Activated gamma-delta T cell treated with anti-CD3 and anti-CD28 coated beads, Interleukin-2, amount 50 U/mL, for 16 hours (primary cell): ENCODE data around the gene CREBL2.
A peak's percentile ranks its signal among the peaks of the same experiment; 100 is the strongest.
"Not testable (repeated sequence)": the region's sequence is repeated elsewhere in the genome, so short reads cannot be mapped to it uniquely, and the experiment has no call there.

Experiments used
- DNase-seq: peaks from one replicate; pipeline ENCODE4 v3.0.0-alpha.2; 2020; ENCODE audit warnings: low read depth

CREBL2 gene, protein sequence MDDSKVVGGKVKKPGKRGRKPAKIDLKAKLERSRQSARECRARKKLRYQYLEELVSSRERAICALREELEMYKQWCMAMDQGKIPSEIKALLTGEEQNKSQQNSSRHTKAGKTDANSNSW

DNA sequence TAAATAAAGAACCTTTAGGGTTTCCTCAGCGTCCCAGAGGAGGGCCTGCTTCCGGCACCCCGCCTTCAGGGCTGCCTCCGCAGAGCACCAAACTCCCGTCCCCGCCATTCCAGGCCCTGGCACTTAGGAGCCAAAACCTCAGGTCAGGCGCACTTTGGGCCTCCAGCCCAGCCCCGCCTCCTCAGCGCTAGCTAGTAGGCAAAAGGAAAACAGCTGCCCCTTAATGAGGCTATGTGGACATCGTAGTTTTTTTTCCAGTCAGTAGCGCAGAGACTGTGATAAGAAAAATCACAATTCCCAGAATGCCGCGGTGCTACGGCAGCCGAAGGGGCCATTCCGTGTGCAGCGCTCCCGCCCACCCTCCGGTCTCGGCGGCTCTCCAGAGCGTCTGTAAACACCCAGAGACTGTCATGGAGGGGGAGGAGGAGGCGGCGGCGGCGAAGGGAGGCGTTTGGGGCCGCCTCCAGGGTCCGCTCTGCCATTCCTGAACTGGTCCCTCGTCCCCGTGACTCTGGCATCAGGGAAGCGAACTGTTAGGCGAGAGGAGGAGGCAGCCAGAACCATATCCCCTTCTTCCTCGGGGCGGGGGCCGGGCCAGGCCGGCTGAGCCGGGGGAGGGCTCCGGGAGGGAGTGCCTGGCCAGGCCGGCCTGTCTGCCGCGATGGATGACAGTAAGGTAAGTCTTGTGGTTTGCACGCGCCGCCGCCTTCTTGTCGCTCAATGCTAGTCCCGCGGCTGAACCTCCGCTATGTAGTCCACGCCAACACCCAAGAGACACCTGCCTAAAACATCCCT is at the start of gene CREBL2:
Gene CREBL2, plus strand, starts transcription at position 365 of the 795 bp plus-strand sequence. Its CDS starts 297 bp downstream, at position 662.
- peak; percentile 72 for DNase-seq

DNA sequence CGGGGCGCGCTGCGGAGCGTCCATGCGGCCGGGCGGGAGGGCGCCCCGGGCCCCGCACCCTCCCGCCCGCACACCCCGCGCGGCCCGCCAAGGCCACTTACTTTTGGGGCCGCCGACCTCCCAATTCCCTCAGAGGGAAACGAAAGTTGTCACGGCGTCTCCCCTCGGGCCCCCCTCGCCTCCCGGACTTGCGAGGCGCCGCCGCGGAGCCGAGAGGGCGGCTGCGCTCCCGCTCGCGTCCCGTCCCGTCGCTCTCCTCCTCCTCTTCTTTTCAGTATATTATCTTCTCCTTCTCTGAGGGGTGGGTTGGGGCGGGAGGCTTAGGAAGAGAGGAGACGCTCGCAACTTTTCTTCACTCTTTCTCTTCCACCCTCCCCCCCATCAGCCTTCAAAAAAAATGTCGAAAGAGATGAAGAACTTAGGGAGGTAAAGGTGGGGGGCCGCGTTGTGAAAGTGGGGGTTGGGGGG is 49.6 kb upstream of the CREBL2 start:
- DNase-seq = peak; percentile 9

DNA sequence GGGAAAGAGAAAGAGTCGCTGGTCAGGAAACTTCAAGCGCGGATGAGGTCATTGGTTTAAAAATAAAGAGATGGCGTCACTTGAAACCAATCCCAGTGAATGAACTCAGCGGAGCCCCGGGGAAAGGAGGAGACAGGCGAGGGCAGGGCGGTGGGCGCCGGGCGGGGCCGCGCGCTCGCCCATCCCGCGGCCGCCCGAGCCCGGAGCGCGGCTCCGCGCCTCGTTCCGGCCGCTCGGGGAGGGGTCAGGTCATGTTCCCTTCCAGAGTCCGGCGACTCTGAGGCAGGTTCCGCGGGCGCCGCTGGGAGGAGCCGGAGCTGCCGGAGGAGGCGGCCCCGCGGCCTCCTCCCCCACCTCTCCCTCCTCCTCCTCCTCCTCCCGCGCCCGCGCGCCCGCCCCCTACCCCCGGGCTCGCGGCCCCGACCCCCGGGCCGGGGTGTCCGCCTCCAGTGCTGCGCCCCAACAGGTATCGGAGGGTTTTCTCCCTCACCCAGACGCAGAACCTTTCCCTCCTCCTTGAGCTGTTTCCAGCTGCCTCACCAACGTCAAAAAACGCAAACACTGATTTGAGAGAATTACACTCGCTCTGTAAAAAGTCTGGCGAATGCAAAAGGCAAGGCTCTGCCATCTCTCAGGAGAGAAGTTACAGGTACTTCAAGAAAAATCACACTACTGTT is 49.0 kb upstream of the CREBL2 start, which contains the start of gene DUSP16:
Gene DUSP16, minus strand, starts transcription at position 279 of the 677 bp plus-strand sequence. CDS start 41,765 bp downstream, outside the sequence.
- peak; percentile 50 for DNase-seq

DNA sequence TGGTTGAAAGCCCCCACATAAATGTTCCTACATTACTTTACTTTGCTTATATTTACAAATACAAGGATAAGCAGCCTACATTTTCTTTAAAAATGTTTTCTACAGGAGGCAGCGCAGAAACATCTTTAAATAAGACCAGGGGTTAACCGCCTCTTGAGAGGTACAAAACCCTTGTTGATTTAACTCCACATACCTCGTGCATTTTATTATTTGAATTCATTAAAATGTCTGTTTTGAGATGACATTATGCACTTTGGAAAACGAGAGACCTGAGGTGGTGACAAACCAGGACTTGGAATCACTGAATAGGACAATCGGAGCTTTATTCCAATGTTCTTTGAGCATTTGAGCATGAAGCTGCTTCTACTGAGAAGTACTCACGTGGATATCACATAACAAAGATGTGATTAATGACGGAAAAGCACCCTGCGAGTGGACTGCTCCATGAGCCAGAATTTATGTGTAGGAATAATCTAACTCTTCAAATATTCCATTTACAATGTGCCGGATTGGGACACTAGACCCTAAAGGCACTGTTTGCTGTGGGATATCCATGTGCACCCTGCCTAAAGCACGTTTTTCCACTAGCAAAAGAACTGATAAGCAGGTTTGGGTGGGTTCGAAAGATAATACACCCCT is 48.3 kb upstream of the CREBL2 start:
- no peak for DNase-seq

DNA sequence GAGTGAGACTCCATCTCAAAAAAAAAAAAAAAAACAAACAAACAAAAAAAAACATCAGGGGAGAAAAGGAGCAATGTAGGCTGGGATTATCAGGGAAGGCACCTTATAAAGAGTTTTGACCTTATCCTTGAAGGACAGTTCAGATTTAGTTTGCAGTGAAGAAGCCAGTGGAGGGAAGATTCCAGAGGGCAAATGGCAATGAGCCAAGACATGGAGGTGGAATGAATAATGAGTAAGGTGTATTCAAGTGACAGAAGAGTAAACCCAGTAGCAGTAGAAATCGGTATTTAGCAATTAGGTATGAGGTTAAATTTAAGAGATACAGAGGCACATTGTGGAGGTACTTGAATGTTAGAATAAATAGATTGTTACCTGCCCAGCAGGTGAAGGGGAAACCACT is 46.8 kb upstream of the CREBL2 start:
- DNase-seq = no peak

DNA sequence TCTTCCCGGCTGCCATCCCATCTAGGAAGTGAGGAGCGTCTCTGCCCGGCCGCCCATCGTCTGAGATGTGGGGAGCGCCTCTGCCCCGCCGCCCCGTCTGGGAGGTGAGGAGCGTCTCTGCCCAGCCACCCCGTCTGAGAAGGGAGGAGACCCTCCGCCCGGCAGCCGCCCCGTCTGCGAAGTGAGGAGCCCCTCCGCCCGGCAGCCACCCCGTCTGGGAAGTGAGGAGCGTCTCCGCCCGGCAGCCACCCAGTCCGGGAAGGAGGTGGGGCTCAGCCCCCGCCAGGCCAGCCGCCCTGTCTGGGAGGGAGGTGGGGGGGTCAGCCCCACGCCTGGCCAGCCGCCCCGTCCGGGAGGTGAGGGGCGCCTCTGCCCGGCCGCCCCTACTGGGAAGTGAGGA is 45.7 kb upstream of the CREBL2 start:
- DNase-seq = not testable (repeated sequence)

DNA sequence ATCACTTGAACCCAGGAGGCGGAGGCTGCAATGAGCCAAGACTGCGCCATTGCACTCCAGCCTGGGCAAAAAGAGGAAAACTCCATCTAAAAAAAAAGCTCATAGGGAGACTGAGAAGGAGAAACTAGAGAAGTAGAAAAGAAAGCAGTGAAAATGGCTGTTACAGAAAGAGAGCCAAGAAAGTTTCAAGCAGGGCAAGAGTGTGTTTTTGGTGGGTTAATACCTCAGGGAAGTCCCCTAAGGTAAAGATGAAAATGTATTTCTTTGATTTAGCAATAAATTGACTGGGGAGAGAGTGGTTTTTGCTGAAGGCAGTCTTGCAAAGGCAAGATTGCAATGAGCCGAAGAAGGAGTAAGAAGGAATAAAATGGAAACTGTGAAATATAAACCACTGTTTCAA is 39.0 kb upstream of the CREBL2 start:
- no peak for DNase-seq

DNA sequence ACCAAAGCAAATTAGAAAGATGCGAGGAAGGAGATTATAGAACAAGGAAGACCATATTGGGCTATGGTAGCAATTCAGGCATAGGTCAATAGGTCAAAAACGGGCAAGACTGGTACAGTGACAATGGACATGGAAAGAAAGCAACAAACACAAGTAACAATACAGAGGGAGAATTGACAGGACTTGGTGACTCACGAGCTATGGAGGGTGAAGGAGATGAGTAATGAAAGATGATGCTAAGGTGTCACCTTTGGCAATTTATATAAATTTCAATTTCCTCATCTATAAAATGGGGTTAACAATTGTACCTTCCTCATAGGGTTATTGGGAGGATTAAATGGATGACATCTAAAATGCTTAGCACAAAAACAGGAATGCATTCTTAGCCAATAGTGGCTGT is 33.9 kb upstream of the CREBL2 start:
- DNase-seq = no peak

DNA sequence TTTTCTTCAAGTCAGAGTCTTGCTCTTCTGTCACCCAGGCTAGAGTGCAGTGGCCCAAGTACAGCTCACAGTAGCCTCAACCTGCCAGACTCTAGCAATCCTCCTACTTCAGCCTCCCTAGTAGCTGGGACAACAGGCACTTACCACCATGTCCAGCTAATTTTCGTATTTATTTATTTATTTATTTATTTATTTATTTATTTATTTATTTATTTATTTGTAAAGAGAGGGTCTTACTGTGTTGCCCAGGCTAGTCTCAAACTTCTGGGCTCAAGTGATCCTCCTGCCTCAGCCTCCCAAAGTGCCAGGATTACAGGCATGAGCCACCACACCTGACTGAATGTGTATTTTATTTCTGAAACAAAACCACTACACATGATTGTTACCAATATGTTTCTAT is 31.0 kb upstream of the CREBL2 start:
- DNase-seq = not testable (repeated sequence)

DNA sequence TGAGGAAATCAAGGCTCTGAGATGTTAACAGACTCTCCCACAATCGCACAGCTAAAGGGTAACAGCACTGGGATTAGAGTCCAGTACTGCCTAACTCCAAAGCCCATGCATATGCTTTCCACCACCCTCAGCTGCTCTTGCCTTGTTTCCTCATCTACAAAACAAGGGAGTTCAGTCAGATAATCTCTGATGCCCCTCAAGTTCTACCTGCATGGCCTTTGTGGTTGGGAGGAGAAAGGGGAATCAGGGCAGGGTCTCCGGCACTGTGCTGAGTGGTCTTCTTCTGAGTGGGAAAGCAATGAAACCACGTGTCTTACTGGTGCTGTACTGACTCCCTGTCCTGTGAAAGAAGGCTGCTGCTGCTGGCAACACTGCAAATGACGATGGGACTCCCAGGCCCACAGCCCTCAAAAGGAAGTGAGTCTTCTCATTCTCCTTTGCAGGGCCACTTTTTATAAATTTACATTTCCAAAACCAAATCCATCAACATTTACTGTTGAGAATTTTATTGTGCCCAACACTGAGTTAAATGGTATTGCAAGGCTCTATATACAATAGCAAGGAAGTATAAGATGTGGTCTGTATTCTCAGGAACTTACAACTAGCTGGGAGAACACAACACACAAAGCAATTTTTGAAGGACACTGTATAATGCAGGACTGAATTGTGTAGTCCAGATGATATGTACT is 29.3 kb upstream of the CREBL2 start:
- DNase-seq = no peak

DNA sequence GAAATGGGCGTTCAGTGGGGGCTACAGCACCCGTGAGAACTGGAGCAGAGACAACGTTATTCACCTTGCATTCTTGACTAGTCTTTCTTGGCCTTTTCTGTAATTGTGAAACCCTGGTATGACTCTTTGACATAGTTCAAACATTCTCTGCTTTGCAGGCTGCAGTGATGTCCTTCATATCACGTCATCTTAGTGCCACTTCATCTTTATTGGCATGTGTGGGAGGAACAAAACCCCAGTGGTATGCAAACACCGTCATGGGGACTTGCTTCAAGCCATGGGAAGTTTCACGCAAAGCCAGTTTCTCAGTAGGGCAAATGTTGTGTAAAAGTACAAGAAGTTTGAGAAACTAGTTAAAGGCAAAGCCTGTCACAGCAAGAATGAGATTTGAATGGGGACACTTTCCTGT is 28.8 kb upstream of the CREBL2 start:
- no peak for DNase-seq

DNA sequence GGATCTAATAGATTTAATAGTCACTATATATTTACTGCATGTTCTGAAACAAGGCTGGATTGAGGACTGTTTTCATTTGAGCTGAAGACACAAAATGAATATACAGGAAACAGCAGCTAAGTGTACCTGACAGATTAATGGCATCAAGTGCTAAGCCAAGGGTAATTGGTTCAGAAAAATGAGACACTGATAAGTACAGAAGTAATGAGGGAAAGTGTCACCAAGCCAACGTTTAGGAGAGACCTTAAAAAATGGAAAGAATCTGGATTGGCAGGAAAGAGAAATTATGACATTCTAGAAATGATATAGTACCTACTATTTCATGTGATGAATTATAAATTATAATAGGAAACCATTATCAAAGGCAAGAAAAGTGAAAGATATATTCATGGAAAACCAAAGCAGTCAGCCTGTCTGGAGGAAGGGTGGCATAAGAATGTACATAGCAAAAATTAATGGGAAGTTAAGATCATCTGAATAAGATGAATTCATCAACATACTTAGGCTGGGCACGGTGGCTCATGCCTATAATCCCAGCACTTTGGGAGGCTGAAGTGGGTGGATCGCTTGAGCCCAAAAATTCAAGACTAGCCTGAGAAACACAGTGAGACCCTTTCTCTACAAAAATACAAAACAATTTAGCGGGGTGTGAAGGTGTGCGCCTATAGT is 28.0 kb upstream of the CREBL2 start:
- DNase-seq = no peak

DNA sequence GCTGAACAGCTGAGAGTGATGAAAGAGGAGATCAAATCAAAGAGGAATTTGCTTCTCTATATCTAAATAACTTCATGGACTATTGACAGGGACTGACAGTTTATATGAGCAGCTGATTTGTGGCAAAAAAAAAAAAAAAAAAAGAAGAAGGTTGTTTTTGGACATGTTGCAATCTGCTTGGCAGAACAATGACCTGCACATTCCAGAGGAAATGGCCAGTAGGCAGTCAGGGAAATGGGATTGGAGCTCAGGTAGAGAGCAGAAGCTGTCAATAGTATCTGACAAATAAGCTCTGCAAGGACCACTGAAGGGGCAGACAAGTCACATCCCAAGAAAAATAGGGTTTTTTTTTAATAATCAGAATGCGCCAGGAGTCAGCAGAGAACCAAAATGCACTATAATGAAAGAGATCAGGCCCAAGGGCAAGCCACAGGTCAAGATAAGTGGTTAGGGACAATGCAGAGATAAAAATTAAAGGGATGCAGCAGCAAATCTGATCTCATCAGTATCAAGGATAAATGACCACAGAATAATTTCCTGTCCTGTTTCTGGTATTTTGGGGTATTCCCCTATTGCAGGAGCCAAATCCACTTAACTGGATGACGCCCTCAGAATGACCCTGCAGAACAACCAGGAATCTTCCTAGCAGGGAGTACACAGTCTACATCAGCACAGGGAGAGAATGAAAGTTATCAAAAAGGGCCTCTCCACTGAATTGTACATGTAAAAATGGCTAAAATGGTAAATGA is 26.4 kb upstream of the CREBL2 start:
- DNase-seq = no peak

DNA sequence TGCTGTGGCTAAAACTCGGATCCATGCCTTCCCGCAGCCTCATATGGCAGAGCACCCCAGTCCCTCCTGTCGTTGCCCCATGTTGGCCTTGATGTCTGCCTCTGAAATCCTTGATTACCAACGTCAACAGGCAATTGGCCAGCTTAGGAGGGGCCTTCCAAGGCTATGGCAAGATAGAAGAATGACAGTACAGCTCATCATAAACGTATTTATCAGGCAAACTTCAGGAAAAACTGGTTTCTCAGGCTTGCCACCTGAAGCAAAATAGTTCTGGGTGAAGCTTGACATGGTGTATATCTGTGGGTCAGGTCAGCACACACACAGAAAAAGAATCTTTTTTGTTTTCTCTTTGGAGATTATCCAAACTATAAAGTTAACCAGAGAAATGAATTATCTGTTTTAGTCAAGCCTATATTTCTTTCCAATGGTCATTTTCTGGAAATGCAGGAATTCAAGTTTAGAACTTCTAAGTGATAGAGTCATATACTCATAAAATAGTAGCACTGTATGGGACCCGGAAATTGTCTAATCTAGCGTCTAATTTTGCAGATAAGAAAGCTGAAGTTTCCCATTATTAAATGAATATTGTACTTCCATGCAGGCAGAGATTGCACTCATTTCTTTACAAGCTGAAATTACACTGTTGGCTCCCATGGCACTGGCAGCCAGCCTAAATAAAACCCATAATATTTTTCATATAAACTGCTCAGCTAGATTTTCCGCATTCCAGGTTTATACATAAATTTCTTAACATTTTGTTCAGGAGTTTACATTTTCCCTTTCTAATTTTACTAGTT is 24.6 kb upstream of the CREBL2 start:
- DNase-seq = no peak

DNA sequence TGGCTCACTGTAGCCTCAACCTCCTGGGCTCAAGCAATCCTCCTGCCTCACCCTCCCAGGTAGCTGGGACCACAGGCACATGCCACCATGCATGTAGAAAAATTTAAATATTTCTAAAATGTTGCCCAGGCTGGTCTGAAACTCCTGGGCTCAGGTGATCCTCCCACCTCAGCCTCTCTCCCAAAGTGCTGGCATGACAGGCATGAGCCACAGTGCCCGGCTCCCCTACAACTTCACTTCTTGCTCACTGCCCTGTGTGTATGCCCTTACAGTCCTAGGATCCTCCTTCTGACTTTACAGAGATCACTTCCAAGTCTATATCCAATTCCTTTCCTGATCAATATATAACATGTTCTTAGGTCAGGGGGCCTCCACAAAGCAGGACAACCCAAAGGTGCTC is 23.8 kb upstream of the CREBL2 start:
- no peak for DNase-seq

DNA sequence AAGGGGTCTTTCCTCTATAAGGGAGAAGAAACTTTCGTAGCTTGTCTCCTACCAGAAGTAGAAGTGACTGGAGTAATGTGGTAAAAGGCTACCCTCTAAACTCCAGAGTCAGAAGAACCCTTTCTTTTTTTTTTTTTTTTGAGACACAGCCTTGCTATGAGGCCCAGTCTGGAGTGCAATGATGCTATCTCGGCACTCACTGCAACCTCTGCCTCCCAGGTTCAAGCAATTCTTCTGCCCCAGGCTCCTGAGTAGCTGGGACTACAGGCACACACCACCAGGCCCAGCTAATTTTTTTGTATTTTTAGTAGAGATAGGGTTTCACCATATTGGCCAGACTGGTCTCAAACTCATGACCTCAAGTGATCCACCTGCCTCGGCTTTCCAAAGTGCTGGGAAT is 23.2 kb upstream of the CREBL2 start:
- not testable (repeated sequence) for DNase-seq

DNA sequence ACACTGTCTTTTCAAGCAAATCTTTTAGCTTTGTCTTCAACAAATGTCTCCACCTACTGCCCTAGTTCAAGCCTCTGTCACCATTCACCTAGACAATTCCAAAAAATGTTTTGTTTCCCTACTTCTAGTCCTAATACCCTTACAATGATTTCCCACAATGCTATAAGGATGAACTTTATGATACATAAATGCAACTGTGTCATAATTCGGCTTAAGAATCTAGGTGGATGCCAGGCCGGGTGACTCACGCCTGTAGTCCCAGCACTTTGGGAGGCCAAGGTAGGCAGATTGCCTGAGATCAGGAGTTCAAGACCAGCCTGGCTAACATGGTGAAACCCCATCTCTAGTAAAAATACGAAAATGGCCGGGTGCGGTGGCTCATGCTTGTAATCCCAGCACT is 20.7 kb upstream of the CREBL2 start:
- DNase-seq = no peak

DNA sequence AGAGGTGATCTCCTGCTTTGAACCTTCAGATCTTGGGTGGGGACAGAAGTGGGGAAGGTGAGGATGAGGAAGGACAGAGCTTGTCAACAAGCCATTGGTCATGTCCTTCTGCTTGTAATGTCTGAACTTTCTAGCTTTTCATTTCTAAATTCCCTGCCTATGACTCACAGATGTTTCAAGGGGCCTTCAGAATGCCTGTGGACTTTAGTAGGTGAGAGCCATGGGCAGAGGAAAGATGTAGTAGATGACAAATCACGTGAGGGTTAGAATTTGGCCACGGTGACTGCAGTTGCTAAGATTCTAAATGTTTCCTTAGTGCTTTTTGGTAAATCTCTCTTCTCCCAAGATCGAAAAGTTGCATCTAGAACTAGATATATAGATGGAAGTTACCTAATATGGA is 18.7 kb upstream of the CREBL2 start:
- no peak for DNase-seq

DNA sequence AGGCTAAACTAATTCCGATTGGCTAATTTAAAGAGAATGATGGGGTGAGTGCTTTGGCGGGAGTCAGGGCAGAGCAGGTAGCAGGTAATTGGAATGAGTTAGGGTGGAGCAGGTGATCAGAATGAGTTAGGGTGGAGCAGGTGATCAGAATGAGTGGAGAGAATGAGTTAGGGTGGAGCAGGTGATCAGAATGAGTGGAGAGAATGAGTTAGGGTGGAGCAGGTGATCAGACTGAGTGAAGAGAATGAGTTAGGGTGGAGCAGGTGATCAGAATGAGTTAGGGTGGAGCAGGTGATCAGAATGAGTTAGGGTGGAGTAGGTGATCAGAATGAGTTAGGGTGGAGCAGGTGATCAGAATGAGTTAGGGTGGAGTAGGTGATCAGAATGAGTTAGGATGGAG is 15.7 kb upstream of the CREBL2 start:
- not testable (repeated sequence) for DNase-seq

DNA sequence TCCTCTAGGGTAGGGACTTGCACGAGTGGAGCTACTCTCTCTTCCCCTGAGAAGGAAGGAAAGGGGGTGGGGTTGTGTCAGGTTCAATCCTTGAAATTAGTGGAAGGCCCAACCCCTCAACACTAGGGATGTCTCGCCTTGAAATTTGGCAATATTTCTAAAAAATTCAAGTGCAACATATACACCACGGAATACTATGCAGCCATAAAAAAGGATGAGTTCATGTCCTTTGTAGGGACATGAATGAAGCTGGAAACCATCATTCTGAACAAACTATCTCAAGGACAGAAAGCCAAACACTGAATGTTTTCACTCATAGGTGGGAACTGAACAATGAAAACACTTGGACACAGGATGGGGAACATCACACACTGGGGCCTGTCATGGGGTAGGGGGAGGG is 15.1 kb upstream of the CREBL2 start:
- DNase-seq = not testable (repeated sequence)
